ENCODE data around the gene TIAM1. TPM values are rescaled to one million over a fixed set of nuclear protein-coding genes. Genes with fewer than 3 reads are reported as not detected.

TIAM1 gene, protein sequence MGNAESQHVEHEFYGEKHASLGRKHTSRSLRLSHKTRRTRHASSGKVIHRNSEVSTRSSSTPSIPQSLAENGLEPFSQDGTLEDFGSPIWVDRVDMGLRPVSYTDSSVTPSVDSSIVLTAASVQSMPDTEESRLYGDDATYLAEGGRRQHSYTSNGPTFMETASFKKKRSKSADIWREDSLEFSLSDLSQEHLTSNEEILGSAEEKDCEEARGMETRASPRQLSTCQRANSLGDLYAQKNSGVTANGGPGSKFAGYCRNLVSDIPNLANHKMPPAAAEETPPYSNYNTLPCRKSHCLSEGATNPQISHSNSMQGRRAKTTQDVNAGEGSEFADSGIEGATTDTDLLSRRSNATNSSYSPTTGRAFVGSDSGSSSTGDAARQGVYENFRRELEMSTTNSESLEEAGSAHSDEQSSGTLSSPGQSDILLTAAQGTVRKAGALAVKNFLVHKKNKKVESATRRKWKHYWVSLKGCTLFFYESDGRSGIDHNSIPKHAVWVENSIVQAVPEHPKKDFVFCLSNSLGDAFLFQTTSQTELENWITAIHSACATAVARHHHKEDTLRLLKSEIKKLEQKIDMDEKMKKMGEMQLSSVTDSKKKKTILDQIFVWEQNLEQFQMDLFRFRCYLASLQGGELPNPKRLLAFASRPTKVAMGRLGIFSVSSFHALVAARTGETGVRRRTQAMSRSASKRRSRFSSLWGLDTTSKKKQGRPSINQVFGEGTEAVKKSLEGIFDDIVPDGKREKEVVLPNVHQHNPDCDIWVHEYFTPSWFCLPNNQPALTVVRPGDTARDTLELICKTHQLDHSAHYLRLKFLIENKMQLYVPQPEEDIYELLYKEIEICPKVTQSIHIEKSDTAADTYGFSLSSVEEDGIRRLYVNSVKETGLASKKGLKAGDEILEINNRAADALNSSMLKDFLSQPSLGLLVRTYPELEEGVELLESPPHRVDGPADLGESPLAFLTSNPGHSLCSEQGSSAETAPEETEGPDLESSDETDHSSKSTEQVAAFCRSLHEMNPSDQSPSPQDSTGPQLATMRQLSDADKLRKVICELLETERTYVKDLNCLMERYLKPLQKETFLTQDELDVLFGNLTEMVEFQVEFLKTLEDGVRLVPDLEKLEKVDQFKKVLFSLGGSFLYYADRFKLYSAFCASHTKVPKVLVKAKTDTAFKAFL (N-terminal part only)
- 8.7 and 10.8 TPM in 2 replicates for total RNA-seq

DNA sequence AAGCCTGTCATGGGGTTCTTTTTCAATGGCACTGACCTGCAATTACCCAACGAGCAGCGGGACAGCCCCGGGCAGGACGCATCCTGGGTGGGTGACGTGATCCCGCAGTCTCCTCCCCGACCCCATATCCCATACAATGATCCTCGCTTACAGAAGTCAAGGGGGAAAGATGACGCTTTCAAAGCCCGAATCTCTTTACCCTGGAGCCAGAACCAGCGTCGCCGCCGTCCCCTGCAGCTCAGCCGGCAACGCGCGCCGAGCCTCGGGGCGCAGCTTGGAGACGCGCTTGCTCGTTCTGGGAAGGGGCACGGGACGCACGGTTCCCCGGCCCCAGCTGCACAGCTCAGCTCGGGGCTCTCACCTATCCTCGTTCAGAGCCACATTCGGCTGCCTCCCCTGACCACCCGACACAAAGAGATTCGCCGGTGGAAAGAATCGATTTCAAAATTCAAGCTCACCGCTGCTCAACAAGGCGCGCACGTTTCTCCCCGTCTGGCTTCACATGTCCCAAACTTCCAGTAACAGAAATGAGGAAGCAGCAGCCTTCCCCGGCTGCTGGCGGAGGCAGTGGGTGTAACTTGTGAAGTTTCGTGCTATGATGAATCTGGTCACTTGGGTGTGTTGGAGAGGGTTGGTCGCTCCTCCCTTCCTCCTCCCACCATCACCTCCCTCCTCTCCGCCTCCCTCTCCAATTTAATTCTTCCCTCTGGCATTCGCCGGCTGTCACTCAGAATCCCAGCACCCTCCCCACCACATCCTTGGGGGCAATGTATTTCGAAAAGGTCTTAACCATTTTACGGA, at the start of gene TIAM1:
Gene TIAM1 (minus strand): TSS at position 582 of the 801 bp plus-strand sequence. CDS start 77,289 bp downstream, outside the sequence.

